ENCODE measurements around the gene POLR2C.
A peak's percentile ranks its signal among the peaks of the same experiment; 100 is the strongest.
"Not testable (repeated sequence)": the region's sequence is repeated elsewhere in the genome, so short reads cannot be mapped to it uniquely, and the experiment has no call there.

The POLR2C gene

GRCh38 chr16:57462209-57462977 lies at the start of gene POLR2C:
POLR2C (plus strand) TSS chr16:57462679; CDS start chr16:57462725, 46 bp downstream.
- DNase-seq (ENCODE audit: low read depth in 2 of 2): peak; percentile 78 to 86

- DNase-seq (ENCODE audit: low read depth in 2 of 2): no peak
These were observed 49.2 kb upstream of the POLR2C start for GRCh38 chr16:57413301-57413730.

- DNase-seq (ENCODE audit: low read depth in 2 of 2): no peak
These were observed 48.7 kb upstream of the POLR2C start for GRCh38 chr16:57413733-57414132.

- no peak for DNase-seq (ENCODE audit: low read depth in 2 of 2)
These were observed 46.4 kb upstream of the POLR2C start for GRCh38 chr16:57416084-57416483.

GRCh38 chr16:57419506-57419905 lies 43.0 kb upstream of the POLR2C start:
- no peak for DNase-seq (ENCODE audit: low read depth in 2 of 2)

- no peak for DNase-seq (ENCODE audit: low read depth in 2 of 2)
These were observed 40.2 kb upstream of the POLR2C start for GRCh38 chr16:57422026-57422944.

GRCh38 chr16:57423152-57423551 lies 39.3 kb upstream of the POLR2C start:
- no peak for DNase-seq (ENCODE audit: low read depth in 2 of 2)

- no peak for DNase-seq (ENCODE audit: low read depth in 2 of 2)
These were observed 37.9 kb upstream of the POLR2C start for GRCh38 chr16:57424583-57424982.

GRCh38 chr16:57426356-57426755 lies 36.1 kb upstream of the POLR2C start:
- DNase-seq (ENCODE audit: low read depth in 2 of 2): no peak

- no peak for DNase-seq (ENCODE audit: low read depth in 2 of 2)
These were observed 35.2 kb upstream of the POLR2C start for GRCh38 chr16:57427307-57427706.

- no peak for DNase-seq (ENCODE audit: low read depth in 2 of 2)
These were observed 34.7 kb upstream of the POLR2C start for GRCh38 chr16:57427824-57428223.

- no peak for DNase-seq (ENCODE audit: low read depth in 2 of 2)
These were observed 31.5 kb upstream of the POLR2C start for GRCh38 chr16:57430955-57431354.

GRCh38 chr16:57432505-57432904 lies 30.0 kb upstream of the POLR2C start:
- DNase-seq (ENCODE audit: low read depth in 2 of 2): no peak

- no peak for DNase-seq (ENCODE audit: low read depth in 2 of 2)
These were observed 29.5 kb upstream of the POLR2C start for GRCh38 chr16:57432989-57433388.

- no peak for DNase-seq (ENCODE audit: low read depth in 2 of 2)
These were observed 28.5 kb upstream of the POLR2C start for GRCh38 chr16:57434003-57434402.

- DNase-seq (ENCODE audit: low read depth in 2 of 2): no peak
These were observed 26.6 kb upstream of the POLR2C start for GRCh38 chr16:57435838-57436237.

- not testable (repeated sequence) for DNase-seq (ENCODE audit: low read depth in 2 of 2)
These were observed 22.5 kb upstream of the POLR2C start for GRCh38 chr16:57439947-57440346.

- not testable (repeated sequence) for DNase-seq (ENCODE audit: low read depth in 2 of 2)
These were observed 21.9 kb upstream of the POLR2C start for GRCh38 chr16:57440551-57440950.

GRCh38 chr16:57444711-57445110 lies 17.8 kb upstream of the POLR2C start:
- no peak for DNase-seq (ENCODE audit: low read depth in 2 of 2)

GRCh38 chr16:57445510-57445909 lies 17.0 kb upstream of the POLR2C start:
- DNase-seq (ENCODE audit: low read depth in 2 of 2): no peak

GRCh38 chr16:57446531-57447185 lies 15.8 kb upstream of the POLR2C start:
- peak in 1 of 2 donors; percentile 1 for DNase-seq (ENCODE audit: low read depth in 2 of 2)
